Measurements from ENCODE around the gene CYP3A4. TPM values are rescaled to one million over a fixed set of nuclear protein-coding genes. Genes with fewer than 3 reads are reported as not detected.
"Not testable (repeated sequence)": the region's sequence is repeated elsewhere in the genome, so short reads cannot be mapped to it uniquely, and the experiment has no call there.

CYP3A4 gene
- total and polyA plus RNA-seq, 9 of the 15 experiments (the other 6 are each of a cell fraction or from before 2014, with no cell fraction given), result 0.07 to 0.08 TPM; not detected in 7

DNA sequence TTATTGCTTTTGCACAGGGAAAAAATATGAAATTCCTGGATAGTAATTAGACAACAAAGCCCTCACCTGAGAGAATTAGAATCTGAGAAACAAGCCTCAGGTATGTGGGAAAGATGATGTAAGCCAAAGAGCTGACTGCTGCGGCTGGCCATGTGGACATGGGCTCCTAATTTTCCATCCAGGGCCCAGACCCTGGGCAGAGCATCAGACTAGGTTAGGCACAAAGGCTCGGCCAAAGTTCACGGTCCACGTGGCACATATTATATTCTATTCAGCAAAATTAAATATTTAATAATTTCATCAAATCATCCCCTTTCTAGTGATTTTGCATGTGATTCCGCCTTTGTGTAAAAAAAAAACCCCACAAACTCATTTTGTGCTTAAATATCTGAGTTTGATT, 5.1 kb downstream of the CYP3A4 start:
- H3K27ac ChIP-seq (ENCODE audit: extremely low read depth, low read depth, low read length), result no peak overlapping the region
- H3K9me3 ChIP-seq (replicated peaks; ENCODE audit: control insufficient read depth, insufficient read depth, low read depth, low read length), result no peaks in the 10 kb centered on the region
- no peaks in the 10 kb centered on the region for H3K79me2 ChIP-seq (ENCODE audit: control insufficient read depth, insufficient read depth, low read length)
- no peak for TF ChIP-seq ZNF75A (CRISPR knock-in tag; IDR thresholded peaks at IDR 0.05)
- no peak for TF ChIP-seq RNF2 (IDR thresholded peaks at IDR 0.05)
- TF ChIP-seq ZNF408 (CRISPR knock-in tag; IDR thresholded peaks at IDR 0.05; ENCODE audit: low read depth), result no peak
- TF ChIP-seq, protein P1, sequence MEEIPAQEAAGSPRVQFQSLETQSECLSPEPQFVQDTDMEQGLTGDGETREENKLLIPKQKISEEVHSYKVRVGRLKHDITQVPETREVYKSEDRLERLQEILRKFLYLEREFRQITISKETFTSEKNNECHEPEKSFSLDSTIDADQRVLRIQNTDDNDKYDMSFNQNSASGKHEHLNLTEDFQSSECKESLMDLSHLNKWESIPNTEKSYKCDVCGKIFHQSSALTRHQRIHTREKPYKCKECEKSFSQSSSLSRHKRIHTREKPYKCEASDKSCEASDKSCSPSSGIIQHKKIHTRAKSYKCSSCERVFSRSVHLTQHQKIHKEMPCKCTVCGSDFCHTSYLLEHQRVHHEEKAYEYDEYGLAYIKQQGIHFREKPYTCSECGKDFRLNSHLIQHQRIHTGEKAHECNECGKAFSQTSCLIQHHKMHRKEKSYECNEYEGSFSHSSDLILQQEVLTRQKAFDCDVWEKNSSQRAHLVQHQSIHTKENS (CRISPR knock-in tag; IDR thresholded peaks at IDR 0.05), result no peak
- no peak for TF ChIP-seq ELF1 (tag; IDR thresholded peaks at IDR 0.05)
- TF ChIP-seq ZNF507 (tag; conservative IDR thresholded peaks at IDR 0.05), result no peak
- TF ChIP-seq ZFP30 (CRISPR knock-in tag; IDR thresholded peaks at IDR 0.05; ENCODE audit: borderline replicate concordance), result no peak
- TF ChIP-seq, protein P2, sequence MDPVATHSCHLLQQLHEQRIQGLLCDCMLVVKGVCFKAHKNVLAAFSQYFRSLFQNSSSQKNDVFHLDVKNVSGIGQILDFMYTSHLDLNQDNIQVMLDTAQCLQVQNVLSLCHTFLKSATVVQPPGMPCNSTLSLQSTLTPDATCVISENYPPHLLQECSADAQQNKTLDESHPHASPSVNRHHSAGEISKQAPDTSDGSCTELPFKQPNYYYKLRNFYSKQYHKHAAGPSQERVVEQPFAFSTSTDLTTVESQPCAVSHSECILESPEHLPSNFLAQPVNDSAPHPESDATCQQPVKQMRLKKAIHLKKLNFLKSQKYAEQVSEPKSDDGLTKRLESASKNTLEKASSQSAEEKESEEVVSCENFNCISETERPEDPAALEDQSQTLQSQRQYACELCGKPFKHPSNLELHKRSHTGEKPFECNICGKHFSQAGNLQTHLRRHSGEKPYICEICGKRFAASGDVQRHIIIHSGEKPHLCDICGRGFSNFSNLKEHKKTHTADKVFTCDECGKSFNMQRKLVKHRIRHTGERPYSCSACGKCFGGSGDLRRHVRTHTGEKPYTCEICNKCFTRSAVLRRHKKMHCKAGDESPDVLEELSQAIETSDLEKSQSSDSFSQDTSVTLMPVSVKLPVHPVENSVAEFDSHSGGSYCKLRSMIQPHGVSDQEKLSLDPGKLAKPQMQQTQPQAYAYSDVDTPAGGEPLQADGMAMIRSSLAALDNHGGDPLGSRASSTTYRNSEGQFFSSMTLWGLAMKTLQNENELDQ (CRISPR knock-in tag; IDR thresholded peaks at IDR 0.05; ENCODE audit: borderline replicate concordance), result no peak
- TF ChIP-seq NR3C1 (CRISPR knock-in tag; IDR thresholded peaks at IDR 0.05), result no peak
- no peak for TF ChIP-seq ZSCAN32 (CRISPR knock-in tag; IDR thresholded peaks at IDR 0.05)
- no peak for TF ChIP-seq HDAC8 (tag; IDR thresholded peaks at IDR 0.05)
- TF ChIP-seq ZNF561 (CRISPR knock-in tag; conservative IDR thresholded peaks at IDR 0.05), result no peak
- TF ChIP-seq ZNF197 (CRISPR knock-in tag; IDR thresholded peaks at IDR 0.05; ENCODE audit: low read depth), result no peak
- no TSS peak for BruUV-seq (replicated peaks)
- no peak for ATAC-seq
- no peaks in the 10 kb centered on the region for H4K20me1 ChIP-seq (replicated peaks; ENCODE audit: control insufficient read depth, insufficient read depth, low read length)
- POLR2A ChIA-PET, result interaction anchor here (0.6 to 1.8 kb wide), 2 partner anchors 10 to 216 kb away, joined by 3 to 7 read pairs; no protein-coding TSS in a partner anchor
- FAIRE-seq, result no peak
- DNase-seq (ENCODE audit: extremely low read depth in 1 of 4, low spot score in 3 of 4), result no peak
- H3K36me3 ChIP-seq (ENCODE audit: control insufficient read depth, insufficient read depth, low read length), result no peaks in the 10 kb centered on the region
- H3K4me3 ChIP-seq, result no peak overlapping the region
- H3K9me1 ChIP-seq (ENCODE audit: control insufficient read depth, insufficient read depth, low read length), result no peaks in the 10 kb centered on the region
- no peak overlapping the region for H2AFZ ChIP-seq (ENCODE audit: low read depth, low read length)
- 10% methylated on average over 5 of the region's 5 CpGs for WGBS (ENCODE audit: insufficient coverage, low coverage, missing lambda C conversion rate)
- H3K4me1 ChIP-seq (replicated peaks in 1 of 2; ENCODE audit: control insufficient read depth in 2 of 2, insufficient read depth in 2 of 2, low read length in 2 of 2), result no peaks in the 10 kb centered on the region
- in situ Hi-C loops (cut with MboI), result no loop called here
- CTCF ChIA-PET (ENCODE audit: low intra/inter-chr PET ratio), result no interaction called here
- intact Hi-C loops (cut with micrococcal nuclease), result no loop called here
- no peak overlapping the region for H3K4me2 ChIP-seq (ENCODE audit: insufficient read depth, low read length)
- H3K9ac ChIP-seq (ENCODE audit: insufficient read depth in 1 of 2, low read depth in 2 of 2, low read length in 2 of 2), result no peak overlapping the region
- 0 out of 5 replicates have a peak, but pooled peaks cover 0 to 4% of the 10 kb centered on the region in 2 experiments for H3K27me3 ChIP-seq (ENCODE audit: control insufficient read depth in 2 of 2, insufficient read depth in 2 of 2, low read length in 2 of 2)

GRCh38 chr7:99773395-99773794, 10.6 kb downstream of the CYP3A4 start:
- ATAC-seq; H3K9ac ChIP-seq (ENCODE audit: insufficient read depth in 1 of 2, low read depth in 2 of 2, low read length in 2 of 2); H3K27me3 ChIP-seq (ENCODE audit: control insufficient read depth in 2 of 2, insufficient read depth in 2 of 2, low read length in 2 of 2); FAIRE-seq; H2AFZ ChIP-seq (ENCODE audit: low read depth, low read length); H4K20me1 ChIP-seq (replicated peaks; ENCODE audit: control insufficient read depth, insufficient read depth, low read length); H3K9me1 ChIP-seq (ENCODE audit: control insufficient read depth, insufficient read depth, low read length); in situ Hi-C loops (cut with MboI); DNase-seq (ENCODE audit: extremely low read depth in 1 of 4, low spot score in 3 of 4); H3K79me2 ChIP-seq (ENCODE audit: control insufficient read depth, insufficient read depth, low read length); POLR2A ChIA-PET; H3K4me3 ChIP-seq; BruUV-seq (replicated peaks); H3K9me3 ChIP-seq (replicated peaks; ENCODE audit: control insufficient read depth, insufficient read depth, low read depth, low read length); H3K4me2 ChIP-seq (ENCODE audit: insufficient read depth, low read length); intact Hi-C loops (cut with micrococcal nuclease); H3K4me1 ChIP-seq (replicated peaks in 1 of 2; ENCODE audit: control insufficient read depth in 2 of 2, insufficient read depth in 2 of 2, low read length in 2 of 2); H3K36me3 ChIP-seq (ENCODE audit: control insufficient read depth, insufficient read depth, low read length); CTCF ChIA-PET (ENCODE audit: low intra/inter-chr PET ratio); H3K27ac ChIP-seq (ENCODE audit: extremely low read depth, low read depth, low read length): not testable (repeated sequence)
- WGBS (ENCODE audit: insufficient coverage, low coverage, missing lambda C conversion rate), result 5% methylated on average over 1 of the region's 1 CpG

Measured in K562 (cell line).